Stimulated activated CD8-positive, alpha-beta memory T cell treated with anti-CD3 and anti-CD28 coated beads, Interleukin-7, amount 100 ng/mL, for 48 hours (primary cell): ENCODE measurements around the gene LCE4A.

ENCODE experiments used
- DNase-seq, 2 donors: peaks; one replicate each; pipeline ENCODE4 v3.0.0-alpha.2; 2020; ENCODE audit warnings: low read depth in 1 of 2; ENCODE audit errors: extremely low read depth in 1 of 2

Gene LCE4A

DNA sequence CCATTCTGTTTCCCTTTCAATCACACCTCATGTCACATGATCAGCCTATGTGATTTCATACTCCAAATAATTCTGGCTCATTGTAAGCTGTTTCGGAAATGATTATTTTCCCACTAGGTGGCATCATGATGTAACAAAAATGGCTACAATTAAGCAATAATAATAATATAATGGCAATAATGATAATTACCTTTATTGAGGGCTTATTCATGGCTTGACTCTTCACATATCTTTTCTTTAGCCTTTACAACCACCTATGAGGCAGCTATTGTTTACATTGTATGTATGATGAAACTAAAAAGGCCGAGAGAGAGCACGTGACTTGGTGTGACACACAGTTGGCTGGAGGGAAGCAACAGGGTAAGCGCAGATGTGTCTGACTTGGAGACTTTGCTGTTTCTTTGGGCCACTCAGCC, 37.3 kb downstream of the LCE4A start:
- no peak for DNase-seq

DNA sequence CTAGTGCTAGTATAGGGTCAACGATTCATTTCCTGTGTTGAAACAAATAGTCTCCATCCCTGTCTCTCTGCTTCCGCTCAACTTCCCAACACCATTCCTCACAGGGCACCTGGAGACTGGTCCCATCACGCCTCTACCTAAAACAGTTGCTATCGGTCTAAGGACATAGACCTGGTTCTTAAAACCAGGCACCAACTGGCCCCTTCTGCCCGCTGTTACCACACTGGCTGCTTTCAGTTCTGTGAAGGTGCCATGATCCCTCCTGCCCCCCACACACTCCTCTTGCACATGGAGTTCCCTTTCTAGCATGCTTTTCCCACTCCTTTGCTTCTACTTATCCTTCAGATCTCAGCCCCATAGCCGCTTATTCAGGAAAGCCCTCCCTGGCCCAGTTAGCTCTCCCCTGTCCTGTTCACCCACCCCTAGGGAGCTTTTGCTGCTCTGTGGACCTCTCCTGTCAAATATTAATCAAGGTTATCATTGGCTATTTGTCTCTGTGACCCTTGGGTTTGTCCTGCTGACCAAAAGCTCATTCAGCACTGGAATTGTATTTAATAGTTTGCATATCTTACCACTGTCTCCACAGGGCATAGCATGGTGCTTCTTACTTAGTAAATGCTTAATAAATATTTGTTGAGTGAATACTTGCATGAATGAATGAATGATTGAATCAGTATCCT, 37.9 kb downstream of the LCE4A start:
- DNase-seq = no peak

DNA sequence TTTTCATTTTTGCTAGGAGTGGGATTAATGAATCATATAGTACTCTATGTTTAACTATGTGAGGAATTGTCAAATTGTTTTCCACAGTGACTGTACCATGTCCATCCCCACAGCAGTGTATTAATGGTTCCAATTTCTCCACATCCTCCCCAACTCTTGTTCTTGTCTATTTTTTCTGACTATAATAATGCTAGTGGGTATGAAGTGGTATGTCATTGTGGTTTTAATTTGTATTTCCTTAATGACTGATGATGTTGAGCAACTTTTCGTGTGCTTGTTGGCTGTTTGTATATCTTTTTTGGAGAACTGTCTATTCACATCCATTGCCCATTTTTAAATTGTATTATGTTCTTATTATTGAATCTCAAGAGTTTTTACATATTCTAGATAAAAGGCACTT, 39.9 kb downstream of the LCE4A start:
- DNase-seq = no peak

DNA sequence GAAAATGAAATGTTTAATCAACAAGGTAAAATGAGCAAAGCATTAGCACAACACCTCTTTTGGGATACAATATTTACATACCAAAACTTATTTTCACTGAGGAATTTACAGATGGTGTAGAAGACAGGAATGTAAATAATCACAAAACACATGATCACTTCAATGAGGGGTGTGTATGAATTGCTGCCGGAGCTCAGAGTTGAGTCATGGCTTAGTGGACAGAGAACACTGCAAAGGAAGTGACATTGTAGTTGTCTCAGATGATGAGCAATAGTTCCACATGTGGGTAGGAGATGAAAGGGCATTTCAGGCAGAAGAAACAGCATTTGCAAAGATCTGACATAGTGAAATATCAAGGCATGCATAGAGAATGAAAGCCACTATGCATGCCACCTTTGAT, 44.3 kb downstream of the LCE4A start:
- no peak for DNase-seq

- no peak for DNase-seq
Observed at GRCh38 chr1:152753586-152753985, 45.6 kb downstream of the LCE4A start.

DNA sequence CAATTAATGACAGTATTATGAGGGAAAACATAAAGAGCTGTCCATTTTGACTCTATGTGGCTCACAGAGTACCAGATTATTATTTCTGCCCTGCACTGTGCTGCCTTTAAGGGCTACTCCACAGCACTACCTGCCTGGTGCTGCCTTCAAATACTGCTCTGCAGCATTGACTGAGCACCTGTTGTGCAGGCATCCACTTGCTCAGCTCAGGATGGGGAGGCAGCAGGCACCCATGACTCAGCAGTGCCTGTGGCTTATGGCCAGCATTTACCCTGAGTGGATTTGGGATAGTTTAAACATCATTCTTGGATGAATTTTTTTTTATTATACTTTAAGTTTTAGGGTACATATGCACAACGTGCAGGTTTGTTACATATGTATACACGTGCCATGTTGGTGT, 48.9 kb downstream of the LCE4A start:
- DNase-seq = no peak

GRCh38 chr1:152757747-152758146, 49.8 kb downstream of the LCE4A start, which contains the start of gene KPRP:
KPRP (plus strand) TSS chr1:152758025; CDS start chr1:152759589, 1,564 bp downstream.
- DNase-seq = no peak

DNA sequence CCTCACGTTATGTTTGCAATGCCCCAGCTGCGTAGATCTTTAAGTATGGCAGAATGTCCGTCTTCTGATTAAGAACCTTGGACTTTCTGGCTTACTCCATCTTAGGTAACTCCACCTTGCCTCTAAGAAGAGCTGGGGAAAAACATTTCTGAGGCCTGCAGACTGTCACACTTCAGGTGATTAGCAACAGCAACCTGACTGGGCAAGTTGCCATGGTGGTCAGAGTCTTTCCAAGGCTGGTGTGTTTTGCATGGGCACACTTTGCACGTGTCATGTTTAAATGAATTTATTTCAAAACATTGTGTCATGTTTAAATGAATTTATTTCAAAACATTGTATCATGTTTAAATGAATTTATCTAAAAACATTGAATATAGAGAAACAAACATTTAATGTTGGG, 50.7 kb downstream of the LCE4A start:
- DNase-seq = no peak
